Measurements from ENCODE around the gene MAPK9.

GRCh38 chr5:180304431-180305375 lies 12.8 kb upstream of the MAPK9 start:
- TF ChIP-seq ZBTB5 (IDR thresholded peaks at IDR 0.05) (no peak), POLR2A (conservative IDR thresholded peaks at IDR 0.05) (no peak), MED1 (CRISPR knock-in tag; IDR thresholded peaks at IDR 0.05; ENCODE audit: borderline replicate concordance) (no peak), CEBPZ (IDR thresholded peaks at IDR 0.05; ENCODE audit: borderline replicate concordance, low read depth, low read length) (no peak), EWSR1 (IDR thresholded peaks at IDR 0.05; ENCODE audit: borderline replicate concordance, low read depth, partially characterized antibody) (no peak), RFX5 (IDR thresholded peaks at IDR 0.05; ENCODE audit: low read depth, low read length) (no peak), ZBTB26 (CRISPR knock-in tag; IDR thresholded peaks at IDR 0.05) (no peak), NFIC (IDR thresholded peaks at IDR 0.05) (no peak), RAD21 (CRISPR knock-in tag; conservative IDR thresholded peaks at IDR 0.05 in 1 of 2, IDR thresholded peaks at IDR 0.05 in 1 of 2) (no peak), TAF1 (IDR thresholded peaks at IDR 0.05; ENCODE audit: control insufficient read depth, extremely low read depth, insufficient read depth, low read length, severe bottlenecking) (no peak), GTF2E2 (tag; IDR thresholded peaks at IDR 0.05) (no peak), POLR2AphosphoS5 (IDR thresholded peaks at IDR 0.05; ENCODE audit: control insufficient read depth, insufficient read depth, low read depth, low read length) (no peak), ETV5 (CRISPR knock-in tag; IDR thresholded peaks at IDR 0.05; ENCODE audit: low read depth) (no peak)

Measured in K562 (cell line).